Fibroblast of pulmonary artery (primary cell): ENCODE results near the gene SRRM4.

Experiments
- DNase-seq: peaks from one replicate; pipeline ENCODE4 v3.0.0-alpha.2; 2010; ENCODE audit warnings: low read depth
- H3K4me3 ChIP-seq: replicated peaks from 2 replicates; pipeline ENCODE4 v1.5.1; 2011; ENCODE audit warnings: low read depth, mild to moderate bottlenecking, control low read depth, low read length, moderate library complexity
- CTCF ChIP-seq: IDR thresholded peaks from 2 replicates; pipeline ENCODE4 v1.5.1; 2011; ENCODE audit warnings: mild to moderate bottlenecking, control low read depth, low read length, inconsistent platforms; ENCODE audit errors: missing control alignments

Gene SRRM4

DNA sequence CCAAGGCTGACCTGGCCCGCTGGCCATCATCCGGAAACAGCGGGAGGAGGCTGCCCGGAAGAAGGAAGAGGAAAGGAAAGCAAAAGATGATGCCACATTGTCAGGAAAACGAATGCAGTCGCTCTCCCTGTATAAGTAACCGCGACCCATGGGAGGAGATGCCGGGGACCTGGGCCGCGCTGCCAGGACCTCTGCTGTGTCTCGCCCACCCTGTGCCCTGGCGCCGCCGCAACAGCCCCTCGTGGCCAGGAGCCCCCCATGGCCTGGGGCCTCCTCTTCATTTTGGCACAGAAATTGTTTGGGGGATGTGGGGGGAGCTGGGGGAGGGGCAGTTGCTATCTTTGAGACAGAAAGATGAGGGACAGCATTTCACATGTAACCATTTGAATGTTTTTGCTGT, 213.9 kb downstream of the SRRM4 start:
- no peak overlapping the region for H3K4me3 ChIP-seq
- no peak for DNase-seq
- TF ChIP-seq CTCF, result no peak

- no peak for TF ChIP-seq CTCF
- no peak overlapping the region for H3K4me3 ChIP-seq
- no peak for DNase-seq
Measured at GRCh38 chr12:119198440-119198839, 217.1 kb downstream of the SRRM4 start.

GRCh38 chr12:119200601-119201000, 219.3 kb downstream of the SRRM4 start:
- no peak for DNase-seq
- no peak for TF ChIP-seq CTCF
- no peak overlapping the region for H3K4me3 ChIP-seq

GRCh38 chr12:119201789-119202543, 220.6 kb downstream of the SRRM4 start:
- no peak for TF ChIP-seq CTCF
- DNase-seq, result no peak
- H3K4me3 ChIP-seq, result no peak overlapping the region

- TF ChIP-seq CTCF, result no peak
- no peak for DNase-seq
- no peak overlapping the region for H3K4me3 ChIP-seq
Measured at GRCh38 chr12:119202544-119202943, 221.2 kb downstream of the SRRM4 start.

GRCh38 chr12:119204131-119204530, 222.8 kb downstream of the SRRM4 start:
- no peak for TF ChIP-seq CTCF
- H3K4me3 ChIP-seq, result no peak overlapping the region
- no peak for DNase-seq
